IPS DF 4.7 (cell line): ENCODE data around the gene SPDEF.

ENCODE experiments used
- DNase-seq: peaks from one replicate; pipeline ENCODE4 v3.0.0-alpha.2; 2013; ENCODE audit warnings: low spot score; ENCODE audit errors: extremely low read depth

Gene SPDEF

DNA sequence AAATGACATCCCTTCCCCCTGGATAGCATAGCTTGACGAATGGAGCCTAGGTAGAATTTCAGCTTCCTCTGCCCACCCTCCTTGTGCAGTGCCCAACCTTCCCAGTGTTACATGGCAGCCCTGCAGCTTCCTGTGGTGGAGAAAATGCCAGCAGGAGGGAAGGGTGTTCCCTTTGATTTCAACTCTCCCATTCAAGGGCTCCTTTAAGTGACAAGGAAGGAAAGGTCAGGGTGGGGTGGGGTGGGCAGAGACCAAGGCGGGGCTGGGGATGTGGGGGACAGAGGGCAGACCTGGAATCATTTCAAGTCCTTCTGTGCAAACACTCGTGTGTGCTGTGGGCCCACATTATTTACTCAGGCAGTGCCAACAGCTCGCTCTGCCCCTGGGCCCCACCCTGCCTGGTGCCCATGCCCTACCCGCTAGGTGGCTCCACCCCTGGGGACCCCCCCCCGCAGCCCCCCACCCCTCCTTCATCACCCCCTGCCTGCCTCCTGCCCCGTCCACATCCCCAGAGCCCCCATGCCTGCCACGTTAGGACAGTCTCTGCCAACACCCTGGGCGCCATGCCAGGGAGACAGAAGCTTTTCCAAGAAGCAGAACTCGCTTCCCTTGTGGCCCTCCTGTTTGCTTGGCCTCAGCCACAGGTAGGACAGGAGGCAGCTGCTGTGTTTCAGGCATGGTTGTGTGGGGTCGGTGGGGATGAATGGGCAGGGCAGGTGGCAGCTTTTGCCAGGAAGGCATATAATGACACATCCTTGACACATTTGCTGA lies 9.4 kb downstream of the SPDEF start:
- DNase-seq: no peak

DNA sequence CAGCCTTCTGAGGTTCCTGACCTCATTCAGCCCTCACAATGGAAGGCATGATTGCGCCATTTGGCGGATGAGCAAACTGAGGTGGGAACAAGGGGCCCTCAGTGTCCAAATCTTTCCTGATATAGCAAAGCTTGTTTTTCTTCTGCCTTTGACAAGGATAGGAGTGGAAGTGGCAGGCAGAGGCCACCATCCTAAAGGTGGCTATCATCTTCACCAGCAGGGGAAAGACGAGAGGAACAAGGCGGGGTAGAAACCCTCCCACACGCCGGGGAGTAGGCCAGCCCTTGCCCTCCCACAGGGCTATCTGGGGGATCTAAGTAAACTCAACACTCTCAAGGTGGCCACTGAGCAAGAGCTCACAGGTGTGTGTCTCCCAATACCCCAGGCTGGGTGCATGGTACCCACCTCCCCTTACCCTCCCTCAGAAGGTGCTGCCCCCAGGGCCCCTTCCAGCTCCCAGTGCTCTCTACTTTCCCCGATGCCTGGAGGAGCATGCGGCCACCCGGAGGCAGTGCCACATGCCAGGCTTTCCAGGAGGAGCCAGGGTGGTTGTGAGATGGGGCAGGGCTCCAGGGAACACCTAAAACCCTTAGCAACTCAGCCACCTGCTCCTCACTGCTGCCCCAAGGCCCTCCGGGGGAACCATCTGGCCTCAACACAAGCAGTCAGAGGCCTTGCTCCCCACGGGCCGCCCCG lies 11.2 kb downstream of the SPDEF start:
- DNase-seq: no peak

DNA sequence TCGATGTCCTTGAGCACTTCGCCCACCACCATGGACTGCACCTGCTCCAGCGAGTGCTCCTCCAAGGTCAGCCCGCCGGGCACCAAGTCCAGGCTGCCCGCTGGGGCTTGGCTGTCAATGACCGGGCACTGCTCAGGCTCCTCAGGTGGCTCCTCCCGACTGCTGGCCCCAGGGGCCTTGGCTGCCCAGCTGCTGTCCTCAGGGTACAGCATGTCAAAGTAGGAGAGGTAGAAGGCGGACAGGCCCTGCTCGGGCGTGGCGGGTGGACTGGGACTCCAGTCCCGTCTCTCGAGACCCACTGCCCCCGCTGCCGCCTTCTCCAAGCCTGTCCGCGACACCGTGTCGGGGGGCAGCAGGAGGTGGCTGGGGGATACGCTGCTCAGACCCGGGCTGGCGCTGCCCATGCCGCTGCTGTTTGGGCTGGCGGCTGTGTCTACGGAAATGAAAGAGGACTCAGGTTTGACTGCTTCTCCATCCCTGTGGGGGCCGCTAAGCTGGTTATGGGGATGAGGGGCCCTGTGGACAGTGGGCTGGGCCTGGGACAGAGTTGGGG lies 12.0 kb downstream of the SPDEF start:
- no peak for DNase-seq

DNA sequence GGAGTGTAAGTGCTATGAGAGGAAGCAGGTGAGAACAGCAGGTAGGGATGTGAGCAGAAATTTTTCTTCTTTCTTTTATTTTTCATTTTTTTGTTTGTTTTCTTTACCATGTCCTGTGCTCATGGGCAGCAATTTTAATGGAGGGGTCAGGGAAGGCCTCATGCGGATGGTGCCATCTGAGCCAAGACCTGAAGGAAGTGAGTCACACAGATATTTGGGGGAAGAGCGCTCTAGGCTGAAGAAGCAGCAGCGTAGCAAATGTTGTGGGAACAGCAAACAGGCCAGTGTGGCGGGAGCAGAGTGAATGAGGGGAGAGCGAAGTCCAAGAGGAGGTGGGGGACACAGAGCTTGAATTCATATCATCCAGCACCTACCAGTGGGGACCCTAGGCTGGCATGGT lies 12.7 kb downstream of the SPDEF start:
- DNase-seq: no peak

DNA sequence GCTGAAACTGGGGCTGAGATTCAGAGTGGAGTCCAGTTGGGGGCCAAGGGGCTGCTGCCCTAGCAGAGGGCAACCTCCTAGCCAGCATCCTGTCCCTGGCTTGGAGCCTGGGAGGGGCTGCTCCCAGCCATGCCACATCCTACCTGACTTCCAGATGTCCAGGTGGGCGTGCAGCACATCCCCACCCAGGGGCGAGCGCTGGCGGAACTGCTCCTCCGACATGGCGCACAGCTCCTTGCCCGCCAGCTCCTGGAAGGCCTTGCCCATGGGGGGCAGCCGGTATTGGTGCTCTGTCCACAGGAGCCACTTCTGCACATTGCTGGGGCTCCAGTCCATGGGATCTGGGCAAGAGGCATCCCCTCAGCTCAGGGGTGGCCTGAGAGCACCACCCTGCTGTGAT lies 15.3 kb downstream of the SPDEF start:
- no peak for DNase-seq

DNA sequence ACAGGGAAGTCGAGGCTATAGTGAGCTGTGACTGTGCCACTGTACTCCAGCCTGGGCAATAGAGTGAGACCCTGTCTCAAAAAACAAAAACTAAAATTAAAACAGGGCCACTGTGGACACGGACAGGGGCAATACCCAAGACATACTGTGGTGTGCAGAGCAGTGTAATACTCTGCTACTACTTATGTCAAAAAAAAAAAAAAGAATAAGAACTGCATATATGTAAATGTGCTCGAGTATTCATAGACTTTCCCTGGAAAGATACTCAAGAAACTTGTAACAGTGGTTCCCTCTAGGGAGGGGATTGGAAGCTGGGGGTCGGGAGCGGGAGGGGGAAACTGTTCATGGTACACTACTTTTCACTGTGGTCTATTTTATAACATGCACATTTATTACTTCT lies 15.9 kb downstream of the SPDEF start:
- DNase-seq: no peak

DNA sequence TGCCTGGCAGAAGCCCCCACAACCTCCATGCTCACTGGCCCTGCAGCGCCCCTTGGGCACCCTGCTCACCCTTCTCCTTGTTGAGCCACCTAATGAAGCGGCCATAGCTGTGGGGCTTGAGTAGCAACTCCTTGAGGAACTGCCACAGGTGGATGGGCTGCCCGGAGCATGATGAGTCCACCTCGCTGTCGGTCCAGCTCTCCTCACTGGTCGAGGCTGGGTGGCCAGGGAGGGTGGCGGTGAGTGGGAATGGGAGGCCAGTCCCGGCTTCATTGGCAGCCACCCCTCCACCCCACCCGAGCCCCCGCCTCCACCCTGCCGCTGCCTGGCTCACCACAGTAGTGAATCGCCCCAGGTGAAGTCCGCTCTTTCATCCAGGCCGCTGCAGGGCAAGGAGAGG lies 16.9 kb downstream of the SPDEF start:
- no peak for DNase-seq

DNA sequence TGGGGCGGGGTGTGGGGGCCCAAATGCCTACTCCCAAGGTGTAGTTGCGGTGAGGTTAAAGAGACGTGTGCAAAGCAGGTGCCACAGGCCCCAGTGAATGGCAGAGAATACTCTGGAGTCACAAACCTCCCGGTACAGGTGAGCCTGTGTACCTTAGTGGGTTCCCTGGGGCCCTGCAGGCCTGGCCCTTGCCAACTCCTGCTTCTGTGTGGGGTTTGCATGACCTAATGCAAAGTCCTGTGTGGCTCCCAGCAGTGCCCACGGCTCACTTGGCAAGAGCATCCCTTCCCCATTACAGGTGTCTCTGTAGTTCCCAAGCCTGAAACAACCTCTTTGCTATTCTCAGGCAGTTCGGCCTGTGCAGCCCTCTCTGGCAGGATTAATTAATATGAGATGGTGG lies 17.5 kb downstream of the SPDEF start:
- no peak for DNase-seq

DNA sequence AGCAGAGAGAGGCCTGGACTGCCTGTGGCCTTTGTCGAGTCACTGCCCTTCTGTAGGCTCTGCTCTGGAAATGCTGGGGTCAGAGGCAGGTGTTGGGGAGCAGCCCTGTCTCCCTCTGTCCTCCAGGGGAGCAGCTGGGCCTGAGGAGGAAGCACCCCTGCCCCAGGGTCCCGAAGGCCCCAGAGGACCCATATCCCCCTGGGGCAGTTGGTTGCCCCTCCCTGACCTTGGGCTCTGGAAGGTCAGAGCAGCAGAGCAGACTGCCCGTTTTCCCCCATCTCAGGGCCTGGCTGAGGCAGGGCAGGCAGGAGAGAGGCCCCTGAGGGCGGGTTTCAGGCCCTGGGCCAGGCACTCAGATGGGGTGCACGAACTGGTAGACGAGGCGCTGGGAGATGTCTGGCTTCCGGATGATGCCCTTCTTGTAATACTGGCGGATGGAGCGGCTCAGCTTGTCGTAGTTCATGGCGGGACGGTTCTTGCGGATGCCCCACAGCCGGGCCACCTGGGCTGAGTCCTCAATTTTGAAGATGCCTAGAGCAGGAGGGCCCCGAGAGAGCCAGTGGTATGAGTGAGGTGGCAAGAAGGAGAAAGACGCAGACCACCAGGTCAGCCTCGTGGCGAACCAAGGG lies 18.1 kb downstream of the SPDEF start:
- DNase-seq: no peak

DNA sequence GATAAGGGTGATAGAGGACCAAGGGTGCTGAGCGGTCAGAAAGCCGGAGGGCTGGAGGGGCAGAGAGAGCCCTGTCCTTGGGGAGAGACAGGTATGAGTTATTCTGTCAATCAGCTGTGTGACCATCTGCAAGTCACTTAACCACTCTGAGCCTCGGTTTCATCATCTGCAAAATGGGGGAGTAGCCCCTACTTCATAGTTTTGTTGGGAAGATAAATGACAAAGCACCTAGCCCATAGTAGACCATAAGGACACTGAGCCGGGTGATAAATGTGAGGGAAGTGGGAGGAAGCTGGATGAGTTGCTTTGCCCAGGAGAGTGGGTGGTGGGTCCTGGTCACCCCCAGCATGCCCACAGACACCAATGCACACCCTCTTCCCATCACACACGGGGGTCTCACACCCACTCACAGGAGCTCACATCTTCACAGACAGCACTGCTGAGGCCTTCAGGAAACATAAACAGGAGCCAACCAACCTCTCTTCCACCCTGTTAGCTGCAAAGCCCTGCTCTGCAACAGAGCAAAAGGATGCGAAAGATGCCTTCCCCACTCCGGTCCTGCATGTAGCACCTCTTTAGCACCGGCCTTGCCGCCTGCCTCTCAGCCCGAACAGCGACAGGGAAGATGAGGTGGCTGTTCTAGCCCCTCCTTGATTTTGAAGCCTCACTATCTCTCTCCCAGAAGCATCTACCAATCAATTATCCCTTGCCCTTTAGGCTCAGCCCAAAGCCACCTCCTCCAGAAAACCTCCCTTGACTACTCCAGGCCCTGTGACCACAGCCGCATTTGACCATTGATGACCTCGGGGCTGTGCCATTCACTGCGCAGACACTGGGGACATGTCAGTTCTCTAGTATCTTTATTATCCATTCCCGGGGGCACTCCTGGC lies 18.9 kb downstream of the SPDEF start:
- no peak for DNase-seq

DNA sequence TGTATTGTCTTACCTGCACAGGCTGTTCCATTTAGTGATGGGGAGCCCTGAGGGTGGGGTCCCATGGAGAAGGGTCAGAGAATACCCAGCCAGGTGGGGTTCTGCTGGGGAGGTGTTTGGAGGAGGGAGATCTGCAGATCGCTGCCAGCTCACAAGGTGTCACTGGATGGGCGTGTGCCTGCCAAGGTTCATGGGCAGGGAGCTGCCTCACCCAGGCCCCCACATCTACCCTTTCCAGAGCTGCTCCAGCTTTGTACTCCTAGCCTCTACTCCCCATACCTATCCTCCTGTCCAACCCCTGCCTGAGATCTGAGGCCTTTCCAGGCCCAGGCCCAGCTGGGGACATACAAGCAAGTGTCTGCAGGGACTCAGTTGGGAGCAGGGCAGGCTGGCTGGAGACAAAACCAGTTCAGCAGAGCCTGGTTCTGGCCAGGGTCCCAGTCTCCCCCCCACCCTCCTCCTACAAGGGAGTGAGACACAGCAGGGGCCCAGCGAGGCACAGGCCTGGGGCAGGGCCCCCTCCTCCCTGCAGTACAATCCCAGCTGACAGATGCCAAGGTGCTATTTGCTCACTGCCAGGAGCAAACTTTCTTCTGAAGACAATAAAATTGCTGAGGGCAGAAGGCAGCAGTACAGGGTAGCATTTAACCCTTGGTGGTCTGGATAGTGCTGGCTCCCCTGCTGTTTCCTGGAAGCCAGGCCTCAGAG lies 19.7 kb downstream of the SPDEF start:
- no peak for DNase-seq

DNA sequence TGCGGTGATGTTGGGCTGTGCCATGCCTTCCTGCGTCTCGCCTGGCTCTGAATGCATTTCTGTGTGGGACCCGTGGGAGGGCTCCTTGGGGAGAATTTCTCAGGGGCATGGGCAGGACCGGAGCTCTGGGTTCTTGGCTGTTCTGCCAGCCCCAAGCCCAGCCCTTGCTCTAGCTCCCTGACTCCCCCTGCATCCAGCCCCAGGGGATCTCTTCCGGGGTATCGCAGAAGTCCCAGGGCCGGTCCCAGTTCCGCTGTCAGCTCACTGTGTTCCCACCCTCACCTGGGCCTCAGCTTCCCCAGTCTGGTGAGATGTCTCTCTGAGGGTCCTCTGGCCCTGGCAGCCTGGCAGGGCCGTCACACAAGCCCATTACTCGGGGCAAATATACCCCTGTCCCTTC lies 20.5 kb downstream of the SPDEF start:
- no peak for DNase-seq

DNA sequence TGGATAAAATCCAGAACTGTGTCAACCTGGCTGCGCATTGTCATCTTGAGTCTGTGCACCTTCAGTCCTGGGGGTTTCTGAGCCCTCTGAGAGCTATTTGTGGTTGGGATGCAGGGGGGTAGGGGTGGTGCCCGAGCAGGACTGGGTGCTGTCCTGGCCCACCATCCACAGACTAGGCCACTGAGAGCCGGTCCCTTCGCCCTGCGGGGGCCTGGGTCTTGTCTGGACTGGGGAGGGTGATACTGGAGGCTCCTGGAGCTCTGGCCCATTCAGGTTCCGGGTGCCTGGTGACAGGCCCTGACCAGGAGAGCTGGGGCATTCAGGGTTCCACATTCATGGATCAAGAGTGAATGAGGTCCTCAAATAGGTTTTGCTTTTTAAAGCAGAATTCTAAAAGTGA lies 20.9 kb downstream of the SPDEF start:
- no peak for DNase-seq

DNA sequence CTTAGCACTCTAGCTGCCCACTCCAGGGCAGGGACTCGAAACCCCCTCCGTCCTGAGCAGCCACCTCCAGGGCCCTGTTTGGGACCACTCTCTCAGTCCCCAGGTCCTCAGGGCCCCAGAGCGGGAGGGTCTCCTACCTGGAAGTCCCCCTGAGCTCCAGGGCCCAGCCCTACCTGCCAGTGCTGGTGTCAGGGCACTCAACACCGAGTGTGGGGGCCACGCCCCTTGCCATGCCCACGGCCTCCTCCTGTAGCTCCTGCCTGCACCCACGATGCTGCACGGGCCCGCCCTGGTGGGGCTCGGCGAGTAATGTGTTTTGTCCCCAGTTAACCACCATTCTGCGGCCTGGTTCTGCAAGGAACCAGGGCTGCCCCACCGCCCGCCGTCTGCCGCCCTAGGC lies 21.5 kb downstream of the SPDEF start:
- no peak for DNase-seq

DNA sequence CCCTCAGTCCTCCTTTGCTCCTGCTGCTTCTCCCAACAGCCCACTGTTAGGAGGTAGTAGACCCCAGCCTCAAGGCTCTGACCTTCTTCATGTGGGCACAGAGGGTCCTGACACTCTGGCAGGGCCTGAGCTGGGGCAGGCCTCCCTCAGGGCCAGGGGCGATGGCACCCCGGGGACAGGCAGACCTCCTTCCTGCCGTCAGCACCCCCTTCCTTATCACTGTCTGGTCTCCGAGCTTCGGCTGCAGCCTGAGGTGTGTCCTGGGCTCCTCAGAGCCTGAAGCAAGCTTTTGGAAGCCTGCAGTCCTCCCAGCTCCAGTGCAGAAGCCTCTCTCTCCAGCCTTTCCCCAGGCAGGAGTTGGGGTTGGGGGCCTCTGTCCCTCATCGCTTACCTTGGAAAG lies 22.0 kb downstream of the SPDEF start:
- DNase-seq: no peak

DNA sequence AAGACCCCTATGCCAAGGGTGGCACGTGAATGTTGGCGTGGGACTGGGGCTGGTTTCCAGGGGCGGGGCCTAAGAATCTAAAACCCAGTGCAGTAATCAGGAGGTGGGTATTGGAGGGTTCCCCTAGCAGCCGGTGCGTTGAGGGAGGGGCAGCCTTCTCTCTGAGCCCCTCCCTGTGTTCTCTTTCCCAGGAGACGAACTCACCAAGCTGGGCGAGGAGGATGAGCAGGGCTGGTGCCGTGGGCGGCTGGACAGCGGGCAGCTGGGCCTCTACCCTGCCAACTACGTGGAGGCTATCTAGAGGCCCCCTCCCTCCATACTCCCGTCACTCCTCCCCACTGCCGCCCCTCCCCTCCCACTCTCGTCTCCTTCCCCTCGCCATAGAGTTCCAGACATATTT lies 23.9 kb downstream of the SPDEF start:
- no peak for DNase-seq

DNA sequence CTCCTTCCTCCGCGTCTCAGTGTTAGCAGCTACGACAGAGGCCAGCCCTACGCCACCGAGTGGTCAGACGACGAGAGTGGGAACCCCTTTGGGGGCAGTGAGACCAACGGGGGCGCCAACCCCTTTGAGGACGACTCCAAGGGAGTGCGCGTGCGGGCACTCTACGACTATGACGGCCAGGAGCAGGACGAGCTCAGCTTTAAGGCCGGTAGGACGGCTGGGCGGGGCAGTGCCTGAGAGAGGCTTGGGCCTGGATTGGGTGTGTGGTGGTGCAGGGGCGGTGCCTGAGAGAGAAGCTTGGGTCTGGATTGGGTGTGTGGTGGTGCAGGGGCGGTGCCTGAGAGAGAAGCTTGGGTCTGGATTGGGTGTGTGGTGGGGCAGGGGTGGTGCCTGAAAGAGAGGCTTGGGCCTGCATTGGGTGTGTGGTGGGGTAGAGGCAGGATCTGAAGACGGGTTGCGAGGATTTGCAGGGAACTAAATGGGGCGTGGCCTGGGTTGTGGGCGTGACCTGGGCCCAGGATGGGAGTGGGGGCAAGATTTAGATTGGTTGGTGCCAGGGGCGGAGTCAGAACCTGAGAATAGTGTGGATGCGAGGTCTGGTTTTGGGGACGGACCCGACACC lies 24.4 kb downstream of the SPDEF start:
- DNase-seq: peak; percentile 36

DNA sequence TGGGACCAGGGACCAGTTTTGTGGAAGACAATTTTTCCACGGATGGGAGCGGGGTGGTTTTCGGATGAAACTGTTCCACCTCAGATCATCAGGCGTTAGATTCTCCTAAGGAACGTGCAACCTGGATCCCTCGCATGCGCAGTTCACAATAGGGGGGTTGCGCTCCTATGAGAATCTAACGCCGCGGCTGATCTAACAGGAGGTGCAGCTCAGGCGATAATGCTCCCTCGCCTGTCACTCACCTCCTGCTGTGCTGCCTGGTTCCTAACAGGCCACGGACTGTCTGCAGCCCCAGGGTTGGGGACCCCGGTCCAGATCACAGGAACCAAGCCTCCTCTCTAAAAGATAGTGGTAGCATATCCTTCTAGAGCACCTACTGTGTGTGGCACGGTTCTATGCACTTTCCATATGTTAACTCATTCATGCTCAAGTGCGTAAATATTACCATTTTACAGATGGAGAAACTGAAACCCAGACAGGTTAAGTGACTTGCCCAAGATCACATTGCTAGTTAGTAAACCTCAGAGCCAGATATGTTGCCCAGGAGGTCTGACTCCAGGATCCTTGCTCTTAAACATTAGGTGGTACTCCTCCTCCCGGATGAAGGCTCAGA lies 25.3 kb downstream of the SPDEF start:
- no peak for DNase-seq

DNA sequence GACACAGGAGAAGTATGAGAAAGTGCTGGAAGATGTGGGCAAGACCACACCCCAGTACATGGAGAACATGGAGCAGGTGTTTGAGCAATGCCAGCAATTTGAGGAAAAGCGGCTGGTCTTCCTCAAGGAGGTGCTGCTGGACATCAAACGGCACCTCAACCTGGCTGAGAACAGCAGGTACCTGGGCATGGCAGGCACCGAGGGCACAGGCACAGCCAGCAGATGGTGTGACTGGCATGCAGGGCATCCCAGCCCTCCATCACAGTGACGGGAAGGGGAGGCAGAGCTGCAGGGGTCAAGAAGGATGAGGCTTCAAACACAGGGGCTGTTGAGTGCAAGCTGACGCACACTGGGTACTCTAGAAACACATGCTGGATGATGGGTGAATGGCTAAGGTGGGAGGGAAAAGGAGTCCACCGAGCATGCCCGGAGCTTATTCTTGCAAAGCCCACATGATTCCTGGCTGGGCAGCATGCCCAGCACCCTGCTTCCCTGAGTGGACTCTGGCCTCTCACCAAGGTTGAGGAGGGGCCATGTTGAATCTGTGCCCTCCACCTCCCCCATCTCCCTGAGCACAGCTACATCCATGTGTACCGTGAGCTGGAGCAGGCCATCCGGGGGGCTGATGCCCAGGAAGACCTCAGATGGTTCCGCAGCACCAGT lies 26.3 kb downstream of the SPDEF start:
- no peak for DNase-seq
